DMS114 treated with DMSO at 0.1 percent for 48 hours (cell line): ENCODE data around the gene DDX31.

Experiments used
- DNase-seq: peaks from one replicate; lab custom pipeline; 2025; ENCODE audit not compliant: unreplicated experiment; lab: John Stamatoyannopoulos, UW

Gene DDX31

DNA sequence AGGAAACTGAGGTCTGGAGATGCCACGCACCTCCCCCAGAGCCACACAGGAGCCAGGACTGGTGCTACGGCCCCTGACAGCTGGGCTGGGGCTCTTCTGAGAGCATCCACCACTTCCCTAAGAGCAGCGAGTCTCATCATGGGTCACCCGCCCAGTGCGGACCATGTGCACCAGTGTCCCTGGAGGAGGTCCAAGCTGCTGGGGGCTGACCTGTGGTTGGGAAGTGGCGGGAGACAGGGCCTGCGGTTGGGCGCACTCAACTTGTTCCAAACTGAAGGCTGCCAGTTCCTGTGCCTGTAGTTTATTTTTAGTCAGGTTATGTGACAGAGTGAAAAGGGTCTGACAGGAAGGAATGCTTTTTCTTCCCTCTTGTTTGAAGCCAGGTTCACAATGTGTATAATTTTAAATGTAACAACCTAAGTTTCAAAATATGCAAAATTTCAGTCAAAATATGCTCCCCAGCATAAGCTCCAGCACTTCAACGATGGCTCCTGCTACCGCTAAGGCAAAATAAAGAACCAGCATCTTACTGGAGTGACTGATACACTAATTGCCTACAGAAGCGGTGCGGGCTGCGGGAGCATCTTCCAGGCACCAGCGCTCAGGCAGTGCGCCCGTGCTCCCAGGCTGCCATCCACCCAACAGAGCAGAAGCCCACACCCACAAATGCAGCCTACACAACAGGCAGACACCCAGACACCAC lies 72.6 kb downstream of the DDX31 start:
- no peak for DNase-seq

DNA sequence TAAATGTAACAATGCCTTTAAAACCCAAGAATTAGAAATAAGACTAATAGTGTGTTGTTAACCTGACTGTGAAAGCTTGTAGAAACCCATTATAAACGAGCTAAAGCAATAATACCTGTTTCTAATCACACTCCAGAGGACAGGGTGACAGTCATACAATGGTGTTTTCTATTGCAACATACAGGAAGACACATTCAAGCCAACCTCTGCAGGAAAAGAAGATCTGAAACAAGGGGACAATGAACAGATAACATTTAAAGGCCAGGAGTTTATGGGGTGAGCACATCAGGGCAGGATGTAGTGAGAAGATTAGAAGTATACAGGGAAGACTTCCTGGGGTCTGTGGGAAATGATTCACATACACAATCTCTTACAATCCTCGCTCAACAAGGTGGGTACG lies 73.6 kb downstream of the DDX31 start:
- DNase-seq, result no peak

DNA sequence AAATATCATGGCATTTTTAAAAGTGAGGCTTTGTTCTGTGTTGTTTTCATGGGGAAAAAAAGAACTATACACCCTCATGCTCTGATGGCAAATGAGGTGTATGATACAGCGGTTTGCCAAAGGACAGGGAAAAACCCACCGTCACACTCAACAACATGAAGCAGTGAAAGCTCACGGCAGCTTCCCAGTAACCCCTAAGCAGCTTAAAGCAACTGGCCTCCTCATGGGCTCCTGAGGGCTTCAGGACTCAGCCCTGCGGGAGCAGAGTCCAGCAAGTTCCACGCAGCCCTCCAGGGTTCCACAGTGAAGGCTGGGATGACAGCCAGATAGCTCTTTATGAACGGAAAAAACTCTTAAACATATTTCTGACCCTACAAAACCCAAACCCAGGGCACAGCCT lies 74.5 kb downstream of the DDX31 start:
- no peak for DNase-seq

DNA sequence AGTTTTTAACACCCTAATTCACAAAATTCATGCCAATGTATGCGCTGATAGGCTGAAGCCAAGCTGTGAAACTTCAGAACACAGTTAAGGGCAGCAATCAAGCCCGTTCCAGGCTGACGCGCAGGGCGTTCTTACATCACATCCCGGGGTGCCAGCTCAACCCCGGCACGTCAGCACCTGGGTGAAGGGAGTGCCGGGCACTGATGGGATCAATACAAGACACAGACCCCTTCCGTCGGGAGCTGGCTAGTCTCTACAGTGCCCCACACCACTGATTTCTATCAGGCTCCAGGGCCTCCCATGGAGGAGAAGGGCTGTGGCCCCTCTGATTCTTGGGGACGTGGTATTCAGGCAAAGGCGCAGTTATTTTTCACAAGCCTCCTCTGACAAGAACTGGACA lies 75.4 kb downstream of the DDX31 start:
- DNase-seq, result no peak

DNA sequence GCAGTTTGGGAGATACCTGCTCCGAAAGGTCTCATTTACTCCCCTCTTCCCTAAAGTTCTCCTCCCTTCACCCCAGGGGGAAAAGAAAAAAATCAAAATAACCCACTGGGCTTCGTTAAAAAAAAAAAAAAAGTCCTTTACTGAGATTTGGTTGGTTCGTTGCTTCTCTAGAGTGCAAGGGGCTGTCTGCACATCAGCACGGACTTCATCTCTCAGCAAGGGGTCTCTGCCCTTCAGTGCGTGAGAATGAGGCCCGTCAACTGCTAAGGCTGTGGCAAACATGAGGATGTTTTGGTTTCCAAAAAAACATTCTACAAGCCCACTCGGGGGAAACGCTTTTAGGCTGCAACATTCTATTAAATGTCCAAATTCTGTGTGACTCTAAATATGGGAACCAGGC lies 77.3 kb downstream of the DDX31 start:
- no peak for DNase-seq

DNA sequence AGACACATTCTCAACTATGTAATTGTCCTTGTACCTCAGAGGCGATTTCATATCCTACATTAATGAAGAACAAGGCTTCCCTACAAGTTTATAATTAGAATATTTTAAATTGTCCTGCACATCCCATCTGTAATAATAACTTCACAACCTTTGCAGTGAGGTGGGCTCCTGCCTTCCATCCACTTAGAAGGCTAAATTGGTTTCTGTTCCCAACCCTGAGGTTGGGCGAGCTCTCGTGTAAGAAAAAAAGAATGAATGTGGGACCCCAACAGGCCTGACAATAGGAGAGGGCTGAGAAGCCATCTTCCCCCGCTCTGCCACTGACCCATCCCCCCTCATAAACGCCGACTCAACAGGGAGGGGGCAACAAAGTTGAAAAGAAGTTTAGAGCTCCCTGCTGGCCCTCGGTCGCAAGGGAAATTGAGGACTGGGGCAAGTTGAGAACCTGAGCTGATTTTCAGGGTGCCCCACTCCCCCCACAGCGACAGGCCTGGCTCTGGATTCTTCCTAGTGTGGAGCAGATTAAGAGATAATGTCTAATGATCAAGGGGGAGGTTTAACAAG lies 78.0 kb downstream of the DDX31 start:
- no peak for DNase-seq

DNA sequence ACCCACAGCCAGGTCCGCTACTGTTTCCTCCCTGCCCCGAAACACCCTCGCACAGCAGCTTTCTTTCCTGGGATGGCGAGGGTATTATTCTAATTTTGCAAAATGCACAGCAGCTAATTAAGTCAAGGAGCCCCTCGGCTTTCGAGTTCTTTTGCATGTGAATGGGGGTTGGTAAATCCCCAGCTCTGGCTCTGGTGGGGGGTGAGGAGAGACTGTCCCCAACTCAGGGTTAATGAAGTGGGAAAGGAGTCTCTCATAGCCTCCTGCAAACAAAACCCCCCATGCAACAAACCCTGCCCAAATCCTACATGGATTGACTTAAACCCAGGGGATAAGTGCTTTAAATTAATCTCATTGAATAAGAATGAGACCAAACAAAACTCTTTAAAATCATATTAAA lies 78.5 kb downstream of the DDX31 start:
- DNase-seq, result no peak

DNA sequence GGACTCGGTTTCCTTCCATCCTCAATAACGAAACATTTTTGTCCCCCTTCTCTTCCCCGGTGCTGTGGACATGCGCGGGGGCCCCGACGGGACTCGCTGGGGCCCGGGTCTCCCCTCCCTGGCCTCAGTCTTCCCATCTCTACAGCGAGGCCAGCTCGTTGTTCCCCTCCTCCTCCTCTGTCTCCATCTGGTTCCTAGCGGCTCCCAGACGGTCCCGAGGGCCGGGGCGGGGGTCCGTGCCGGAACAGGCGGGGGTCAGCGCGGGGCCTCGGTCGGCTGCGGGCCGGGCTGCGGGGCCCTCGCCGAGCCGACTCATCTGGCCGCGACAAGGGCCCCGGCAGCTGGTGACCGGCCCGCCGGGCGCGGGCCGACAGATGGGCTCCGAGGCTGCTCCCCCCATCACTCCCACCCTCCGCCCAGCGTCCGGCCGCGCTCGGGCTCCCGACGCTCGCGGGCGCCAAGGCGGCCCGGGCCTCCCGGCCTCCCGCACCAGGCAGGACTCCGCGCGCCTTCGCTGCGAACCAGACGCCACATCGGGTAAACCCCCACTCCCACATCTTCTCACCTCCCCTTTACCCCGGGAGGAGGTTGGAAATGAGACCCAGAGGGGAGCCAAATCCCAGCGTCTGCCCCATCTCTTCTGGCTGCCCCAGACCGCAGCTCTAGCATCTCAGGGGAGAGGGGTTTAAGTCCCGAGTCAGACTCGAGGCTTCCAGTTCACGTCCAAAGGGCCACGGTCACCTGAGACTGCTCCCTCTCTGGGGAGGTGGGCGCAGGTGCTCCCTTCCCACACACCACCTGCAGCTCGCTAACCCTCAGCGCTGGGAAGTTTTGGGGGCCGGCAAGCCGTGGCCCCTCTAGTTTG lies 79.2 kb downstream of the DDX31 start:
- DNase-seq, result no peak

DNA sequence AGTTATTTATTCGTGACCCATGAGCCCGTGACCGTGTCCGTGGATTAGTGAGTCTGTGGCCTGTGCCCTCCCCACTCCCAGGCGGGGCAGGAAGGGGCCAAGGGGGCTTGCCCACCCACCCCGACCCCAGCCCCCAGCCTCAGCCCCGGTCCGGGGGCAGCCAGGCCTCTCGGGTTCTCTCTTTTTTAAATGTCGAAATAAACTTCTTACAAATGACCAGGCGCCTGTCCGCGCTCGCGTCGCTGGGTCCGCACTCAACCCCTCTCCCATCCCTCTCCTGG lies 79.8 kb downstream of the DDX31 start:
- DNase-seq, result no peak

DNA sequence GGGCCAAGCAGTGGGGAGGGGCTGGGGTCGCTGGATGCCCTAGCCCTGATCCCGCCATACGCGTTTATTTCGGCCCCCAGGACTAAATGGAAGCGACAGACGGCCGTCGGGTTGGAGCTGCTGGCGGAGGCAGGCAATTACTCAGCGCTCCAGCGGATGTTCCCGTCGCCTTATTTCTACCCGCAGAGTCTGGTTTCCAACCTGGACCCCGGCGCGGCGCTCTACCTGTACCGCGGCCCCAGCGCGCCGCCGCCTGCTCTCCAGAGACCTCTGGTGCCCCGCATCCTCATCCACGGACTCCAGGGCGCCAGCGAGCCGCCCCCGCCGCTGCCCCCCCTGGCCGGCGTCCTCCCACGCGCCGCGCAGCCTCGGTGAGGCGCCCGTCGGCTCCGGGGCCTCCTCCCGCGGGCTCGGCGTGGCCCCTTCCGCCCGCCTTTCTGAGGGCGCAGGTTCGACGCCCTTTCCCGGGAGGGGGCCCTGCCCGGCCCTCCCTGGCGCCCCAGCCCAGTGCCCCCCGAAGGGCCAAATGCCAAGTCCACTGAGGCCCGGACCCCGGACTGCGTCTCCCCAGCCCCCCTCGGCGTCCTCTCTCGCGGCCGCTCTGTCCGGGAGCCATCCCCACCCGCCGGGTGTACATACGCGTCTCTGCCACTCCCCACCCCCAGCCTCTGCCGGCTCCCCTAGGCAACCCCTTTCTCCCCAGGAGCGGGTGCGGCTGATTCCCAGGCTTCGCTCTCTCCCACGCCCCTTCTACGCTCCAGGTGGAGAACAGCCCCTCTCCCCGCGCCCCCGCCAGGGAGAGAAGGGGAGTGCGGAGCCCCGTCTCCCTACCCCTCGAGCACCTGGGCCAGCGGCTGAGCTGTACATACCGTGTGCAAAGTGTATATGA lies 80.4 kb downstream of the DDX31 start:
- no peak for DNase-seq

DNA sequence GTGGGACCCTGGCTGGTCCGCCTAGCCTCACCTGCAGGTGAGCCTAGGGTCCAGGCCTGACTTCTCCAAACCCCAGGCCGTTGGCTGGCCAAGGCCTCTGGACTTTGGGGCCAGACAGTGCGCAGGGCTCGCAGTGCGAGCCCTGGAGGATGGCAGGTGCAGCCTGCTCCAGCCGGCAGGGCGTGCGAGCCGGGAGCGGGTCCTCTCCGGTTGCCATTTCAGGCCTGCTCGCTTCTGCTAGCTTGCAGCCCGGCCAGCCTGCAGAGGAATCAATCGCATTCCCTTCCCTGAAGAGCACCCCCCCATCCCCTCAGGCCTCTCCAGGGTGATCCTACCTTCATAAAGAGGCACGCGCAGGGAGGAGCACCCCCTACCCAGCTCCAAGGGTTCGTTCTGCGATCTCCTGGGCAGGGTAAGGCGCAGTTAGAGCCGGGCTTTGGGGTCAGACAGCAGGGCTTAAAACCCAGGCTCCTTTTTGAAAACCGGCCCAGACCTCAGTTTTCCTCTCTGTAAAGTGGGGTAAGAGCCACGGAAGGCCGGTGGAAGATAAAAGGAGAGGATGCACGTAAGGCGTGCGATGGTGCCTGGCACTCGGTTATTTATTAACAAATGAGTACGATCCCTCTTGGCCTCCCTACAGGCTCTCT lies 81.2 kb downstream of the DDX31 start:
- no peak for DNase-seq

DNA sequence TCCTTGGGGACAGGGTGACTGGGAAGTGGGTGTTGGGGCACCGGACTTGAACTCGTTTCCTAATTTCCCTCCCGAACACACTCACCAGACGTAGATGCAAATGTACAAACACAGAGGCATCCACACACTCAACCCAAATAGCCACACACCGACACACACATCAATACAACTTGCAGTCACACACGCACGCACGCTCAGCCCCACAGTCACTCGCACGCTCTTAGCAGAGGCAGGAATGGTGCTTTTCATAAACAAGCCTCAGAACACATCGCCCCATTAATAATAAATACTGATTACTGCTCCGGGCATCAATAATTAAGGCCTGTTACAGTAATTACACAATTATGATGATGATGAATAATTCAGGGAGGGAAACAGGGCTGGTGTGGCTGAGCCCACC lies 81.7 kb downstream of the DDX31 start:
- DNase-seq, result no peak

DNA sequence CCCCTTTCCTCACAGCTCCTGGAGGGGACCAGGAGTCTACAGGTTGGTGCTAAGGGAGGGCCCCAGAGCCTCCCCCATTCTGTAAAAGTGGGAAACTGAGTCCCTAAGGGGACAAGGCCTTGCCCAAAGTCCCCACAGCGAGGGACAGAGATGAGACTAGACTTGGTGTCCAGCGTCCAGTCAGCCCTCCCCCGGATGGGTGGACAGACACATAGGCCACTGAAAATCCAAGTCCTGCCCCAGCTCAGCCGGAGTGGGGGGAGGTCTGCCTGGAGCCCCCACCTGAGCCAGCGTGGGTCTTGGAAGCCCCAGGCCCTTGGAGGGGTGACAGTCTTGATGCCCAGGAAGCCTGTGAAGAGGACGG lies 82.2 kb downstream of the DDX31 start:
- DNase-seq, result no peak

DNA sequence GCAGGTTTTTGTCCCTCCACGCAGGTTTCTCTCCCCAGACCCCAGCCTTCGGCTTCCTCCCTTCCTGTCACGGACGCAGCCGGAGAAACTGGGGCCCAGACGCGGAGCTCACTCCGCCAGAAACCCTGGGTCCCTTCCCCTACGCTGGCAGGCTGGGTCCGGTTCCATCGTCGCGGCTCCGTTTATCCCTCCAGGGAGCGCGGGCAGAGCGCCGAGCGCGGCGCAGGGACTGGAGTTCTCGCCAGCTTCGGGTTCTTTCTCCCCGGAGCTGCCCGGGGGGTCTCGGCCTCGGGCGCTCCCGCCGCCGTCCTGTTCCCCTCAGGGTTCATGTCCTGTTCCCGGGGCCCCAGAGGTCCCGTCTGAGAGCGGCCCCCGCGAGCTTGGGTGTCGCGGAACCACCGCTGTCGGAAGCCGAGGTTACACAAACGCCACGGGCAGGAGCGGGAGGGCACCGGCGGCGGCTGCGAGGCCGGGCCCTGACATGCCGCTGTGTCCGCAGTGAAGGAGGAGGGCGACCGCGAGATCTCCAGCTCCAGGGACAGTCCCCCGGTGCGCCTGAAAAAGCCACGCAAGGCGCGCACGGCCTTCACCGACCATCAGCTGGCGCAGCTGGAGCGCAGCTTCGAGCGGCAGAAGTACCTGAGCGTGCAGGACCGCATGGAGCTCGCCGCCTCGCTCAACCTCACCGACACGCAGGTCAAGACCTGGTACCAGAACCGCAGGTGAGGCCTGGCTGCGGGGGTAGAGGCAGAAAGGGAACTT lies 82.8 kb downstream of the DDX31 start:
- DNase-seq, result no peak

DNA sequence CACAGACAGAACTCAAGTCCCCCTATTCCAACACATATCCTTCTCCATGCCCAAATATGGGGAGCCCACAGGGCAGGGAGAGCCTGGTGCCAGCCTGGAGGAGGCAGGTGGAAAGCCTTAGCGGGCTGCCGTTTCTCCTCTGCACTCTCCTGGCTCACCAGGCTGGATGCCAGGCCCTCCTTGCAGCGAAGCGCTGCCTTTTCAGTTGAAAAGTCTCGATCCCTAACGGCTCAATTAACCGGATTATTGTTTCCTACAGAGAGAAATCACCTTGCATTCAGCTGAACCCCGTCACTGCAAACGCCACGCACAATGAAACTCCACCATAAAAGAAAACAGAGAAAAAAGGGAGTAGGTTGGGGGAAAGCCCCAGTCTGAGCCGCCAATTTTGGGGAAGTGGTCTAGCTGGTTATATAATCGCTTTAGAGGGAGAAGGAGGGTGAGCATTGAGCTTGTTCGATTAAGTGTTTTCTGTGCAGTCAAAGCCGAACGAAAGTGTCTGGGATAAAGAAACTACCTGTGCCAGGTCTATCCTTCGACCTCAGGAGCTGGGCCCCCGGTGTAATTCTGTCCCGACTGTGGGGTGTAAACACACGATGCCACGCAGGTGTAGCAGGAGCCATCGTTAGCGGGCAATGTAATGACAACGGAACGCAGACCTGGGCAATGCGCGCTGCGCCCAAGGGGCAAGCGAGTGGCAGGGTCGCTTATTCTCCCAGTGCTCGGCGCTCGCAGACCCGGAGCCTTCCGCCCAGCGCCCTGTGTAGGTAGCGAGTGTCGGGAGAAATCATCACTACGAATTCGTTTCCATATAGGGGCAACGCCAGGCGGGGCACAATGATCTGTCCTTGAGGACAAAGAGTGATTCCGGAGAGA lies 83.6 kb downstream of the DDX31 start:
- DNase-seq, result no peak

DNA sequence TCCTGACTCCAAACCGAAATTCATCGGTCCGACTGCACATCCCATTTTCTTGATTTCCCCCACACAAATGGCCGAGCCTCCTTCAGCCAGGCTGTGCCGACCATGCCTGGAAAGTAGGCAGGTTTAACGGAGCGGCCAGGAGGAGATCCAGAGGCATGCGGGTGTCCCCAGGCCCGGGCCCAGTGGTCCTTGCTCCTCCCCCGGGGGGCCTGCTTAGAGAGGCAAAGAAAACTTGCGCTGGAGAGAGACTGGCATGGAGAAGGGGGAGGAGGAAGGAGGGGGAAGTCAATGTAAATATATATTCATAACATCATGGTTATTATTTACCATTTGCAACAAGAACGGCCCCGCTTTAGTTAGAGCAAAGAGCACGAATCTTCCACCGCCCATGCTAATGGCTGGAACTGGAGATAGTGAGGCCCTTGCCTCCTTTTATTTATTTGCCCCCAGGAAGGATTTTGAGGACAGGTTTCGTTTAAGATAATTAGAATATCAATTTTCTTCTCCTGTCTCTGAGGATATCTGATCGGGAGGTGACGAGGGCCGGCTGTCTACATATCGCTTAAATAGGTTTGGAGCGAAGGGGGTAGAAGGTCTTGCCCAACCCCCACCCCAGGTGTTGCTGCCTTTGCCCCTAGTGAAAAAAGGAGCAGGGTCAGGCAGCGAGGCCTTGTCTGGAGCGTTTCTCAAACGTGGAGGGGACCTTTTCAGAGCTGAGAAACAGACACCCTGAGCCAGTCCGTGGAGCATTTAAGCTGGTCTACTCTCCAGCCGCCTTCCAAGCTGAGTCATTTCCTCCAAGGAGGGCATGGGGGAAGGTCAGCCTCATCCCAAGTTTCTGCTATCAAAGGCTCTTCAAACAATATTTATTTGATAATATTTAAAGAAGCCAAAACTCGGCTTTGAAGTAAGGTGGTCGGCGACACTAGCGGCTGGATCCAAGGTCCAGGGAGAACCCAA lies 84.9 kb downstream of the DDX31 start:
- DNase-seq, result no peak

DNA sequence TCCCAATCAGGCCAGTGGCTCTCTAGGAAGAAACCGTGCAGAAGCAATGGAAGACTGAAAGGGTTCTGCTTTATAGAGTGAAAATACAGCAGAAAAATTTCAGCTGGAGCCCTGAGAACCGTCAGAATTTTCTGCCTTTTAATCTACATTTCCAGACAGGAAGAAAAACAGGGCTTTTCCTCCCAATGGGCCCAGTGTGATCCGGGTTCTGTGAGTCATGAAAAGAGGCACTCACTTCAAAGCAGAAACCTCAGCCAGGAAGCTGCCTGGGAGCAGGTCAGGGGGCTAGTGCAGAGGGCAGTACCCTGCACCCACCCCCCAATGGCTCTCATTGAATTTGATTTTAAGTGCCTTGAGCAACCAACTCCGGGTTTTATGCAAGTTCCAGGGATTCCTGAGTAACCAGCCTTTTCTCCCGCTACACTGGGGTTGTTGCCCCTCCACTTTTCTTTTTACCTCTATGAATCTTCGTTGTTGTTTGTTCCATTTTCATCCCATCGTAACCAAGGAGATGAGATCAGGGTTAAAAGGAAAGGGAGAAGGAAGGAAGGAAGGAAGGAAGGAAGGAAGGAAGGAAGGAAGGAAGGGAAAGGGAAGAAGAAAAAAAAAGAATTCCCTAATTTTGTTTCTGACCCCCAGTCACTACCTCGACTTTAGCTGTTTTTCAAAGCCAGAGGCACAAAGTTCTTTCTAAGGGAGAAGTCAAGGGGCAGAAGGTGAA lies 86.0 kb downstream of the DDX31 start:
- no peak for DNase-seq
